Aorta (tissue), 5 donors: ENCODE results near the gene CPNE9. TPM values are rescaled to one million over a fixed set of nuclear protein-coding genes. Genes with fewer than 3 reads are reported as not detected.

Experiments
- ATAC-seq: fragments of 200-7000 bp; cut with Tn5 transposase; one replicate; pipeline ENCODE4 v1.9.1; 2022; ENCODE audit warnings: moderate library complexity; ENCODE audit not compliant: low FRiP score
- DNase-seq, 2 donors: peaks; one replicate each; pipeline ENCODE4 v3.0.0-alpha.2; 2020
- H3K27ac ChIP-seq, 2 donors: one replicate each; pipeline ENCODE4 v1.5.1; 2013; ENCODE audit warnings: low read length in 2 of 2, mild to moderate bottlenecking in 2 of 2, moderate library complexity in 2 of 2, control low read depth in 1 of 2, inconsistent platforms in 1 of 2, low read depth in 1 of 2
- H3K27me3 ChIP-seq, 2 donors: one replicate each; pipeline ENCODE4 v1.6.1; 2013; ENCODE audit warnings: control low read depth in 1 of 2, low read length in 1 of 2, mild to moderate bottlenecking in 1 of 2, moderate library complexity in 1 of 2; ENCODE audit not compliant: insufficient read depth in 2 of 2, control insufficient read depth in 1 of 2
- H3K36me3 ChIP-seq, 2 donors: one replicate each; pipeline ENCODE4 v1.6.1; 2013; ENCODE audit warnings: control low read depth in 1 of 2, low read length in 1 of 2, mild to moderate bottlenecking in 1 of 2; ENCODE audit not compliant: insufficient read depth in 2 of 2, control insufficient read depth in 1 of 2
- H3K4me1 ChIP-seq, 2 donors: one replicate each; pipeline ENCODE4 v1.6.1; 2013; ENCODE audit warnings: low read length in 2 of 2, control low read depth in 1 of 2, mild to moderate bottlenecking in 1 of 2, moderate library complexity in 1 of 2; ENCODE audit not compliant: insufficient read depth in 2 of 2, control insufficient read depth in 1 of 2
- H3K4me3 ChIP-seq, 2 donors: one replicate each; pipeline ENCODE4 v1.5.1; 2013; ENCODE audit warnings: low read length in 2 of 2, control low read depth in 1 of 2, mild to moderate bottlenecking in 1 of 2
- H3K9me3 ChIP-seq: one replicate; pipeline ENCODE4 v1.6.1; 2013; ENCODE audit warnings: mild to moderate bottlenecking, low read length; ENCODE audit not compliant: control insufficient read depth
- WGBS, 2 donors: extraction: QIAGEN DNeasy Blood & Tissue Kit; methylation state at CpG; one replicate each; pipeline ENCODE4 v1.1.7; 2013; 5-methylcytosine and 5-hydroxymethylcytosine counted together
- intact Hi-C, 2 donors: fragments of 100-400 bp; cut with DNase I; formaldehyde crosslinking; loops; one replicate each; pipeline versions ENCODE4 v1.14.2 to v1.15.0; 2022
- polyA plus RNA-seq, 2 donors: library from polyadenylated mRNA; stranded (reverse); fragments of 200-250 nt; gene quantifications; one replicate each; pipeline ENCODE4 v1.2.3, GENCODE V29; 2013
- total RNA-seq, 2 donors: library from RNA; stranded (reverse); fragmentation: NEBNext Ultra II Directional; extraction: Animal tissue kit (Norgen Biotek cat#: 25700); gene quantifications; one replicate each; pipeline ENCODE4 v1.2.1, GENCODE V29; 2021
- donor health status: healthy with polysubstance abuse.
- donor health status: Bipolar disorder and iron deficiency.
- donor health status: DM: no; HTN: no; CAD: no.
- donor health status: DM: no; HTN: no; CAD: no.
- donor health status: DM: yes; HTN: yes; CAD: no.

CPNE9 gene
- total and polyA plus RNA-seq, 4 donors, result not detected

GRCh38 chr3:9685216-9686049, 18.2 kb upstream of the CPNE9 start:
- ATAC-seq, result no peak
- DNase-seq, result peak in 1 of 2 donors; percentile 48
- 92 to 94% methylated on average over 17 to 18 of the region's 18 CpGs for WGBS, 2 donors
- H3K27me3 ChIP-seq, result no peaks in the 10 kb centered on the region
- H3K4me3 ChIP-seq, result no peak overlapping the region
- H3K36me3 ChIP-seq, result peaks cover 11 to 41% of the 10 kb centered on the region in 2 donors
- no peak overlapping the region for H3K27ac ChIP-seq
- H3K4me1 ChIP-seq, result no peaks in the 10 kb centered on the region
- H3K9me3 ChIP-seq, result no peaks in the 10 kb centered on the region
- intact Hi-C loops, result no loop called here

DNA sequence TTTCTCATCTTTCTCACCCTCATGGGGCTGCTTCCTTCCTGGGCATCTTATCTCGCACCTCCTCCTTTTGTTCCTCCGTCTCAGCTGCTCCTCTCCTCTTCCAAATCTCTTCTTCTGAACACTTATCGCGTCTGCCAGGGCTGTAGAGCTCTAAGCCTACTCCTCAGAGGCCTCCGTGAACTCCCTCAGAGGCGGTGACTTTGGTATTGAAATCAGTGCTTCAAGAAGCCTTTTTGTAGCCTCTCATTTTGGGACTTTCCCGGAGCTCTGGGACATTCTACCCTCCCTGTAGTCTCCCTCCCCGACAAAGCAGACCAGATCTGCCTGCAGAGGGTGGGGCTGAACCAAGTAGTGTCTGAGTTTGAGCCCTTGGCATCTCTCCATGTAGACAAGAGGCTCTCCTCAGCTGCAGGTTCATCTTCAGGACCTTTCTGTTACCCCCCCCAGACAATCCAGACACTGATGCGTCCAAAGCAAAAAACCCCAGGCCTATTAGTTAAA, 17.5 kb upstream of the CPNE9 start:
- Histone ChIP-seq H3K9me3 (no peaks in the 10 kb centered on the region), H3K4me1 (no peaks in the 10 kb centered on the region), H3K27me3 (no peaks in the 10 kb centered on the region), H3K36me3 (peaks cover 11 to 39% of the 10 kb centered on the region in 2 donors), H3K4me3 (no peak overlapping the region), H3K27ac (no peak overlapping the region)
- intact Hi-C loops, result no loop called here
- DNase-seq, result no peak
- WGBS, 2 donors, result 88 to 89% methylated on average over 9 of the region's 9 CpGs
- no peak for ATAC-seq

GRCh38 chr3:9686703-9687102, 16.9 kb upstream of the CPNE9 start:
- no peak for ATAC-seq
- H3K4me1 ChIP-seq, result no peaks in the 10 kb centered on the region
- 89 to 92% methylated on average over 3 of the region's 3 CpGs for WGBS, 2 donors
- H3K27ac ChIP-seq, result no peak overlapping the region
- no peaks in the 10 kb centered on the region for H3K9me3 ChIP-seq
- intact Hi-C loops, result no loop called here
- DNase-seq, result no peak
- no peak overlapping the region for H3K4me3 ChIP-seq
- H3K36me3 ChIP-seq, result peaks cover 11 to 41% of the 10 kb centered on the region in 2 donors
- H3K27me3 ChIP-seq, result no peaks in the 10 kb centered on the region

DNA sequence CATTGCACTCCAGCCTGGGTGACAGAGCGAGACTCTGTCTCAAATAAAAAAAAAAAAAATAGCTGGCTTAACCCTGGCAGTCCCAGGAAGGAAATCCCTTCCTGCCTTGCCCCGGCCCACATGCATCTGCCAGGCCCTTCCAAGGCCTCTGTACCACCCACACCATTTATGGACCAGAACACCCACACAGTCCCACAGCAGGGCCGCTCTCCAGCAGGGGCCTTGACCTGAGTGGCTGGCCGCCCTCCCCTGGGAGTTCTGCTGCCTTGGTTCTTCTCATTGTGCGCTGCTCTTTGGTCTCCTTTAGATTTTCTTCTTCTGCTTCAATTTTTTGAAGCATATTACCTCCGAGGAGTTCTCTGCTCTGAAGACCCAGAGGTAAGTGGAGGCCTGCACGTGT, 16.1 kb upstream of the CPNE9 start:
- DNase-seq (no peak), ATAC-seq (no peak)
- no peaks in the 10 kb centered on the region for H3K27me3 ChIP-seq
- no peak overlapping the region for H3K27ac ChIP-seq
- no peaks in the 10 kb centered on the region for H3K9me3 ChIP-seq
- intact Hi-C loops, result no loop called here
- H3K36me3 ChIP-seq, result peaks cover 11 to 43% of the 10 kb centered on the region in 2 donors
- H3K4me1 ChIP-seq, result no peaks in the 10 kb centered on the region
- H3K4me3 ChIP-seq, result no peak overlapping the region
- 83 to 85% methylated on average over 7 of the region's 7 CpGs for WGBS, 2 donors

DNA sequence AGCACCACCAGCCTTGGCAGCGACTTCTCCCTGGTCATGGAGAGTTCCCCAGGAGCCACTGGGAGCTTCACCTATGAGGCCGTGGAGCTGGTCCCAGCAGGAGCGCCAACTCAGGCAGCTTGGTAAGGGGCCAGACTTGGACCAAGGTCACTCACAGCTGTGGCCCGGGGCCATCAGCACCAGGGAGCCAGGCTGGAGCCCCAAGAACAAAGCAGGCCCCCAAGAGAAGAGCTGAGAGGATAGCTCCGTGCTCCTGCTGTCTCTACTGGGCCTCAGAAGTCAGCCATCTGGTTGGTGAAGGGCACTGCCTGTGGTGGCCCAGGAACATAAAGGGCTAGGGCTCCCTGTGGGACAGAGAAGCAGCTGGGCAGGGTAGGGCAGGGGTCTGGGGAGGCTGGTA, 14.7 kb upstream of the CPNE9 start:
- peaks cover 11 to 38% of the 10 kb centered on the region in 2 donors for H3K36me3 ChIP-seq
- DNase-seq, result no peak
- no peak overlapping the region for H3K4me3 ChIP-seq
- H3K27ac ChIP-seq, result no peak overlapping the region
- 90 to 94% methylated on average over 5 of the region's 5 CpGs for WGBS, 2 donors
- intact Hi-C loops, result no loop called here
- H3K27me3 ChIP-seq, result no peaks in the 10 kb centered on the region
- no peak for ATAC-seq
- no peaks in the 10 kb centered on the region for H3K9me3 ChIP-seq
- H3K4me1 ChIP-seq, result no peaks in the 10 kb centered on the region

GRCh38 chr3:9689757-9690156, 13.9 kb upstream of the CPNE9 start:
- 91 to 92% methylated on average over 4 of the region's 4 CpGs for WGBS, 2 donors
- no peak overlapping the region for H3K4me3 ChIP-seq
- H3K27me3 ChIP-seq, result no peaks in the 10 kb centered on the region
- no peak for DNase-seq
- H3K9me3 ChIP-seq, result no peaks in the 10 kb centered on the region
- peaks cover 6 to 31% of the 10 kb centered on the region in 2 donors for H3K36me3 ChIP-seq
- H3K4me1 ChIP-seq, result no peaks in the 10 kb centered on the region
- intact Hi-C loops, result no loop called here
- H3K27ac ChIP-seq, result no peak overlapping the region
- no peak for ATAC-seq

DNA sequence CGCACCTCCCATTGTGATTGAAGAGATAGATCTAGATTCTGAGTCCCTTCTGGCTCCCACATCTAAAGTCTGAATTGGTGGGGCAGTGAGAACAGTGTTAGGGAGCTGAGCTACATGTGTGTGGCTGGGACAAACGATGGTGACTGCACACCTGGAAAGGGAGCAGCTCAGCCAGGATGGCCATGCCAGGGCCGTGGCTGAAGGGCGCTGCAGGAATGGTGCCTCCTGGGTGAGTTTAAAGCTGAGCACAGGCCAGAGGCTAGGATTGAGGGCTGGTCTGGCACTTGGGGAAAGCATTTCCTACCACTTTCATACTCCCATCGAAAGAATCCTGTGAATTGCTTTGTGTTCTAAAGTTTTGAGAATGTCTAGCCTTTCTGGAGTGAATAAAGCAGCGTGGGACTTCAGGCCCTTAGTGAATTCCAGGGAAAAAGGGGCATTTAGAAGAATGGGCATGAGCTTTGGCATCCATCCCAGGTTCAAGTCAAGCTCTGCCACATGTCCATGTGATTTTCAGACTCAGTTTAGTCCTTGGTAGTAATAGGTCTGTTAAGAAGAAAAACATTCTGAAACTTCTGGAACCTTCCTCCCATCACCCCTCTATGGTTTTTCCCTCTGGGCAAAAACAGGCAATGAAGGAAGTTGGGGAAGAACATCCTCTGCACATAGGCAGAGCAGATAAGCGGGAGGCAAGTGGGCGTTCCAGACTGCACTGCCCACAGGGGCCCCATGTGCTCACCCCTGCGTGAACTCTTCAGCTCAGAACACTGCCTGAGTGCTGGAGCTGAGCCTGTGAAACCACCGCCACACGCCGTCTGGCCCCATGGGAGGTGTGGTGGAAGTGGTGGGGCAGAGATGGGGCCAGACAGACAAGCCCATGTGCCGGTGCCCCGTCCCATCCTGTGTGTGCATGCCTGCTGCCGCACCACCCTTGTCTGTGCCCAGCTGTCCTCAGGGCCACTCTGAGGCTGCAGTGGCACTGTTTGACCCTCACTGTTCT, 12.9 kb upstream of the CPNE9 start:
- Histone ChIP-seq H3K27me3 (no peaks in the 10 kb centered on the region), H3K9me3 (no peaks in the 10 kb centered on the region), H3K36me3 (peaks cover 6 to 23% of the 10 kb centered on the region in 2 donors), H3K4me3 (no peak overlapping the region), H3K4me1 (no peaks in the 10 kb centered on the region), H3K27ac (no peak overlapping the region)
- DNase-seq (no peak), ATAC-seq (no peak)
- intact Hi-C loops, result no loop called here
- WGBS, 2 donors, result 48 to 53% methylated on average over 15 of the region's 15 CpGs

GRCh38 chr3:9691636-9692035, 12.0 kb upstream of the CPNE9 start:
- Histone ChIP-seq H3K4me3 (no peak overlapping the region), H3K27ac (no peak overlapping the region), H3K4me1 (no peaks in the 10 kb centered on the region), H3K9me3 (no peaks in the 10 kb centered on the region), H3K27me3 (no peaks in the 10 kb centered on the region), H3K36me3 (peaks cover 0 to 25% of the 10 kb centered on the region in 2 donors)
- ATAC-seq (no peak), DNase-seq (no peak)
- 95 to 97% methylated on average over 2 of the region's 2 CpGs for WGBS, 2 donors
- intact Hi-C loops, result no loop called here
